ENCODE data around the gene KIAA1328.
"Not testable (repeated sequence)": the region's sequence is repeated elsewhere in the genome, so short reads cannot be mapped to it uniquely, and the experiment has no call there.

Gene KIAA1328

GRCh38 chr18:36813824-36814223, 15.1 kb upstream of the KIAA1328 start:
- Mint-ChIP-seq H3K36me3 (ENCODE audit: low read depth) (peaks cover 33% of the 10 kb centered on the region), H3K9me3 (no peaks in the 10 kb centered on the region), H3K27me3 (no peaks in the 10 kb centered on the region), H3K4me1 (ENCODE audit: low read depth) (no peaks in the 10 kb centered on the region), H3K4me3 (no peak overlapping the region), H3K27ac (peak overlapping the region; percentile 9)

GRCh38 chr18:36814994-36815393, 13.9 kb upstream of the KIAA1328 start:
- no peaks in the 10 kb centered on the region for H3K27me3 Mint-ChIP-seq
- no peak overlapping the region for H3K27ac Mint-ChIP-seq
- H3K4me1 Mint-ChIP-seq (ENCODE audit: low read depth) = no peaks in the 10 kb centered on the region
- no peak overlapping the region for H3K4me3 Mint-ChIP-seq
- H3K36me3 Mint-ChIP-seq (ENCODE audit: low read depth) = peaks cover 33% of the 10 kb centered on the region
- H3K9me3 Mint-ChIP-seq = no peaks in the 10 kb centered on the region

- not testable (repeated sequence) for H3K27ac Mint-ChIP-seq; H3K4me3 Mint-ChIP-seq; H3K4me1 Mint-ChIP-seq (ENCODE audit: low read depth); H3K27me3 Mint-ChIP-seq; H3K9me3 Mint-ChIP-seq
- peaks cover 36% of the 10 kb centered on the region for H3K36me3 Mint-ChIP-seq (ENCODE audit: low read depth)
Observed at GRCh38 chr18:36816096-36816495, 12.8 kb upstream of the KIAA1328 start.

GRCh38 chr18:36817039-36817438, 11.9 kb upstream of the KIAA1328 start:
- Mint-ChIP-seq H3K4me1 (ENCODE audit: low read depth) (no peaks in the 10 kb centered on the region), H3K36me3 (ENCODE audit: low read depth) (peaks cover 42% of the 10 kb centered on the region), H3K27ac (no peak overlapping the region), H3K9me3 (no peaks in the 10 kb centered on the region), H3K27me3 (no peaks in the 10 kb centered on the region), H3K4me3 (no peak overlapping the region)

- H3K27ac Mint-ChIP-seq = no peak overlapping the region
- no peaks in the 10 kb centered on the region for H3K27me3 Mint-ChIP-seq
- H3K4me1 Mint-ChIP-seq (ENCODE audit: low read depth) = no peaks in the 10 kb centered on the region
- H3K36me3 Mint-ChIP-seq (ENCODE audit: low read depth) = peaks cover 34% of the 10 kb centered on the region
- no peak overlapping the region for H3K4me3 Mint-ChIP-seq
- no peaks in the 10 kb centered on the region for H3K9me3 Mint-ChIP-seq
Observed at GRCh38 chr18:36818652-36819051, 10.3 kb upstream of the KIAA1328 start.

- H3K27ac Mint-ChIP-seq = no peak overlapping the region
- H3K36me3 Mint-ChIP-seq (ENCODE audit: low read depth) = peaks cover 33% of the 10 kb centered on the region
- no peaks in the 10 kb centered on the region for H3K9me3 Mint-ChIP-seq
- no peak overlapping the region for H3K4me3 Mint-ChIP-seq
- H3K4me1 Mint-ChIP-seq (ENCODE audit: low read depth) = peaks cover 7% of the 10 kb centered on the region
- H3K27me3 Mint-ChIP-seq = no peaks in the 10 kb centered on the region
Observed at GRCh38 chr18:36819621-36820020, 9.3 kb upstream of the KIAA1328 start.

GRCh38 chr18:36821681-36822080, 7.2 kb upstream of the KIAA1328 start:
- Mint-ChIP-seq H3K27ac (no peak overlapping the region), H3K4me3 (no peak overlapping the region), H3K36me3 (ENCODE audit: low read depth) (peaks cover 36% of the 10 kb centered on the region), H3K4me1 (ENCODE audit: low read depth) (peaks cover 11% of the 10 kb centered on the region), H3K27me3 (no peaks in the 10 kb centered on the region), H3K9me3 (no peaks in the 10 kb centered on the region)

- Mint-ChIP-seq H3K9me3 (no peaks in the 10 kb centered on the region), H3K36me3 (ENCODE audit: low read depth) (peaks cover 24% of the 10 kb centered on the region), H3K27me3 (no peaks in the 10 kb centered on the region), H3K4me3 (no peak overlapping the region), H3K27ac (no peak overlapping the region), H3K4me1 (ENCODE audit: low read depth) (peaks cover 33% of the 10 kb centered on the region)
Observed at GRCh38 chr18:36825526-36825925, 3.4 kb upstream of the KIAA1328 start.

GRCh38 chr18:36826556-36826955, 2.4 kb upstream of the KIAA1328 start:
- H3K36me3 Mint-ChIP-seq (ENCODE audit: low read depth) = peaks cover 19% of the 10 kb centered on the region
- no peak overlapping the region for H3K4me3 Mint-ChIP-seq
- no peak overlapping the region for H3K27ac Mint-ChIP-seq
- peaks cover 43% of the 10 kb centered on the region for H3K4me1 Mint-ChIP-seq (ENCODE audit: low read depth)
- H3K27me3 Mint-ChIP-seq = no peaks in the 10 kb centered on the region
- no peaks in the 10 kb centered on the region for H3K9me3 Mint-ChIP-seq

- Mint-ChIP-seq H3K36me3 (ENCODE audit: low read depth) (peaks cover 14% of the 10 kb centered on the region), H3K4me1 (ENCODE audit: low read depth) (peaks cover 47% of the 10 kb centered on the region)
Observed at GRCh38 chr18:36828157-36828629, 734 bp upstream of the KIAA1328 start.

GRCh38 chr18:36829362-36830157, 633 bp downstream of the KIAA1328 start:
- H3K4me1 Mint-ChIP-seq (ENCODE audit: low read depth) = peaks cover 41% of the 10 kb centered on the region
- no peaks in the 10 kb centered on the region for H3K27me3 Mint-ChIP-seq
- peak overlapping the region; percentile 92 for H3K4me3 Mint-ChIP-seq
- H3K36me3 Mint-ChIP-seq (ENCODE audit: low read depth) = peaks cover 5% of the 10 kb centered on the region
- H3K9me3 Mint-ChIP-seq = no peaks in the 10 kb centered on the region
- H3K27ac Mint-ChIP-seq = peak overlapping the region; percentile 85

More at GRCh38 chr18:36828157-36828629, 734 bp upstream of the KIAA1328 start:
- Mint-ChIP-seq H3K27ac (peak overlapping the region; percentile 94), H3K9me3 (no peaks in the 10 kb centered on the region), H3K4me3 (peak overlapping the region; percentile 92), H3K27me3 (no peaks in the 10 kb centered on the region)

- no peak overlapping the region for H3K27ac Mint-ChIP-seq
- H3K27me3 Mint-ChIP-seq = no peaks in the 10 kb centered on the region
Observed at GRCh38 chr18:36830158-36830495, 1.2 kb downstream of the KIAA1328 start.

GRCh38 chr18:36831139-36831538, 2.2 kb downstream of the KIAA1328 start:
- Mint-ChIP-seq H3K4me3 (no peak overlapping the region), H3K36me3 (ENCODE audit: low read depth) (peaks cover 10% of the 10 kb centered on the region), H3K9me3 (no peaks in the 10 kb centered on the region), H3K27me3 (no peaks in the 10 kb centered on the region), H3K27ac (no peak overlapping the region), H3K4me1 (ENCODE audit: low read depth) (peaks cover 39% of the 10 kb centered on the region)

More at GRCh38 chr18:36830158-36830495, 1.2 kb downstream of the KIAA1328 start:
- Mint-ChIP-seq H3K36me3 (ENCODE audit: low read depth) (peaks cover 5% of the 10 kb centered on the region), H3K4me3 (peak overlapping the region; percentile 92), H3K9me3 (no peaks in the 10 kb centered on the region), H3K4me1 (ENCODE audit: low read depth) (peaks cover 39% of the 10 kb centered on the region)

GRCh38 chr18:36833120-36833519, 4.2 kb downstream of the KIAA1328 start:
- no peaks in the 10 kb centered on the region for H3K27me3 Mint-ChIP-seq
- no peaks in the 10 kb centered on the region for H3K9me3 Mint-ChIP-seq
- H3K4me1 Mint-ChIP-seq (ENCODE audit: low read depth) = peaks cover 25% of the 10 kb centered on the region
- H3K27ac Mint-ChIP-seq = no peak overlapping the region
- no peak overlapping the region for H3K4me3 Mint-ChIP-seq
- peaks cover 25% of the 10 kb centered on the region for H3K36me3 Mint-ChIP-seq (ENCODE audit: low read depth)

GRCh38 chr18:36835927-36836326, 7.0 kb downstream of the KIAA1328 start:
- no peak overlapping the region for H3K27ac Mint-ChIP-seq
- no peak overlapping the region for H3K4me3 Mint-ChIP-seq
- no peaks in the 10 kb centered on the region for H3K27me3 Mint-ChIP-seq
- H3K9me3 Mint-ChIP-seq = peaks cover 5% of the 10 kb centered on the region
- peaks cover 52% of the 10 kb centered on the region for H3K36me3 Mint-ChIP-seq (ENCODE audit: low read depth)
- H3K4me1 Mint-ChIP-seq (ENCODE audit: low read depth) = peaks cover 10% of the 10 kb centered on the region

- Mint-ChIP-seq H3K9me3 (peaks cover 5% of the 10 kb centered on the region), H3K4me3 (no peak overlapping the region), H3K36me3 (ENCODE audit: low read depth) (peaks cover 78% of the 10 kb centered on the region), H3K27me3 (no peaks in the 10 kb centered on the region), H3K4me1 (ENCODE audit: low read depth) (no peaks in the 10 kb centered on the region), H3K27ac (no peak overlapping the region)
Observed at GRCh38 chr18:36839835-36840234, 10.9 kb downstream of the KIAA1328 start.

Measured in stimulated activated naive CD8-positive, alpha-beta T cell treated with anti-CD3 and anti-CD28 coated beads, Interleukin-15, Interleukin-2, amounts not matched to agents 100 ng/mL and 50 ng/mL, for 24 hours (primary cell).